GM12891 (cell line): ENCODE results near the gene AGPAT4.

Experiments used
- PAX5 ChIP-seq: IDR thresholded peaks from 2 replicates; pipeline ENCODE4 v1.6.1; 2011; ENCODE audit warnings: low read length, moderate library complexity, mild to moderate bottlenecking; ENCODE audit not compliant: insufficient read depth, severe bottlenecking
- POLR2A ChIP-seq: IDR thresholded peaks from 2 replicates; pipeline ENCODE4 v1.6.1; 2011; ENCODE audit warnings: low read depth, low read length, control low read depth
- POLR2AphosphoS5 ChIP-seq: IDR thresholded peaks from 2 replicates; pipeline ENCODE4 v1.6.1; 2011; ENCODE audit warnings: low read depth, low read length, control low read depth
- SPI1 ChIP-seq: IDR thresholded peaks from 2 replicates; pipeline ENCODE4 v1.6.1; 2011; ENCODE audit warnings: low read depth, low read length, control low read depth
- TAF1 ChIP-seq: IDR thresholded peaks from 2 replicates; pipeline ENCODE4 v1.6.1; 2011; ENCODE audit warnings: low read depth, low read length, control low read depth

- TF ChIP-seq POLR2AphosphoS5 = no peak
- TF ChIP-seq POLR2A = no peak
- TF ChIP-seq SPI1 = no peak
- no peak for TF ChIP-seq PAX5
- no peak for TF ChIP-seq TAF1
Measured at GRCh38 chr6:161168281-161168891, 105.5 kb downstream of the AGPAT4 start.
